ENCODE data around the gene APOL1. TPM values are rescaled to one million over a fixed set of nuclear protein-coding genes. Genes with fewer than 3 reads are reported as not detected.
A peak's percentile ranks its signal among the peaks of the same experiment; 100 is the strongest.

APOL1 gene
- total and polyA plus RNA-seq, 3 donors from 2014 or later: 5.0 to 24.4 (median 9.4) TPM

GRCh38 chr22:36237462-36238372 lies 15.2 kb upstream of the APOL1 start:
- no peak for DNase-seq

GRCh38 chr22:36238373-36239149 lies 14.4 kb upstream of the APOL1 start:
- DNase-seq: peak; percentile 49
- H3K27me3 ChIP-seq: no peaks in the 10 kb centered on the region
- H3K4me3 ChIP-seq: peak overlapping the region; percentile 48 to 62
- intact Hi-C loops (cut with DNase I; ENCODE audit: low total_unique reads): no loop called here
- H3K4me1 ChIP-seq: peaks cover 31% of the 10 kb centered on the region
- 21 to 27% methylated on average over 3 to 5 of the region's 5 CpGs for WGBS, 2 donors
- H3K36me3 ChIP-seq (ENCODE audit: low read depth, missing control alignments): no peaks in the 10 kb centered on the region
- H3K9me3 ChIP-seq: no peaks in the 10 kb centered on the region
- TF ChIP-seq POLR2A (IDR thresholded peaks at IDR 0.05): no peak
- TF ChIP-seq CTCF (IDR thresholded peaks at IDR 0.05): no peak
- peak overlapping the region; percentile 87 to 88 for H3K27ac ChIP-seq

More at GRCh38 chr22:36237462-36238372, 15.2 kb upstream of the APOL1 start:
- Histone ChIP-seq H3K36me3 (ENCODE audit: low read depth, missing control alignments) (no peaks in the 10 kb centered on the region), H3K27ac (peak overlapping the region; percentile 87 to 88), H3K4me1 (peaks cover 31% of the 10 kb centered on the region), H3K9me3 (no peaks in the 10 kb centered on the region), H3K27me3 (no peaks in the 10 kb centered on the region), H3K4me3 (no peak overlapping the region)
- intact Hi-C loops (cut with DNase I; ENCODE audit: low total_unique reads): no loop called here
- TF ChIP-seq CTCF (IDR thresholded peaks at IDR 0.05) (no peak), POLR2A (IDR thresholded peaks at IDR 0.05) (no peak)
- WGBS, 2 donors: 67 to 80% methylated on average over 11 to 12 of the region's 12 CpGs

- no peak for DNase-seq
- H3K4me1 ChIP-seq: peaks cover 35% of the 10 kb centered on the region
- intact Hi-C loops (cut with DNase I; ENCODE audit: low total_unique reads): no loop called here
Measured at GRCh38 chr22:36239150-36239400, 13.9 kb upstream of the APOL1 start.

GRCh38 chr22:36239401-36240171 lies 13.3 kb upstream of the APOL1 start, which contains the start of gene APOL2:
Gene APOL2, minus strand, starts transcription at chr22:36239527. Its CDS starts 6,365 bp downstream, at chr22:36233162.
- intact Hi-C loops (cut with DNase I; ENCODE audit: low total_unique reads): no loop called here

More at GRCh38 chr22:36239150-36239400, 13.9 kb upstream of the APOL1 start:
- no peaks in the 10 kb centered on the region for H3K27me3 ChIP-seq
- peak overlapping the region; percentile 87 to 88 for H3K27ac ChIP-seq
- WGBS, 2 donors: 25 to 38% methylated on average over 4 of the region's 4 CpGs
- TF ChIP-seq CTCF (IDR thresholded peaks at IDR 0.05): no peak
- no peak for TF ChIP-seq POLR2A (IDR thresholded peaks at IDR 0.05)
- H3K36me3 ChIP-seq (ENCODE audit: low read depth, missing control alignments): no peaks in the 10 kb centered on the region
- H3K9me3 ChIP-seq: no peaks in the 10 kb centered on the region
- peak overlapping the region; percentile 48 to 62 for H3K4me3 ChIP-seq

More at GRCh38 chr22:36239401-36240171, 13.3 kb upstream of the APOL1 start, which contains the start of gene APOL2:
- peak within 1 kb of the TSS; percentile 48 to 62 for H3K4me3 ChIP-seq
- no peak for TF ChIP-seq POLR2A (IDR thresholded peaks at IDR 0.05)
- peak; percentile 46 to 63 (median 62) for TF ChIP-seq CTCF (IDR thresholded peaks at IDR 0.05)
- H3K4me1 ChIP-seq: peaks cover 39% of the 10 kb centered on the region
- peak within 1 kb of the TSS; percentile 87 to 88 for H3K27ac ChIP-seq
- H3K27me3 ChIP-seq: no peaks in the 10 kb centered on the region
- H3K36me3 ChIP-seq (ENCODE audit: low read depth, missing control alignments): no peaks in the 10 kb centered on the region
- H3K9me3 ChIP-seq: no peaks in the 10 kb centered on the region
- WGBS, 2 donors: 27 to 40% methylated on average over 13 of the region's 13 CpGs
- DNase-seq: peak; percentile 95

Measured in testis (tissue), 3 donors.